Head of caudate nucleus (tissue), 42 donors: ENCODE results near the gene ATP8B3.

Experiments
- DNase-seq, 42 donors: peaks; one replicate each; pipeline versions ENCODE4 v3.0.0 to v3.0.0-alpha.2; 2020 to 2021; ENCODE audit warnings: mixed read lengths in 7 of 42
- intact Hi-C: fragments of 100-400 bp; cut with DNase I; formaldehyde crosslinking; loops from one replicate; pipeline ENCODE4 v1.15.0; 2022

ATP8B3 gene

GRCh38 chr19:1754018-1754635 is 57.9 kb downstream of the ATP8B3 start:
- intact Hi-C loops = no loop called here

GRCh38 chr19:1752757-1753728 is 59.0 kb downstream of the ATP8B3 start, which contains the start of gene ONECUT3:
Gene ONECUT3 (plus strand): TSS chr19:1753506. CDS start chr19:1753663, 157 bp downstream.
- no peak for DNase-seq
- intact Hi-C loops = no loop called here

More at GRCh38 chr19:1754018-1754635, 57.9 kb downstream of the ATP8B3 start:
- DNase-seq = no peak

- no peak for DNase-seq
- intact Hi-C loops = no loop called here
Observed at GRCh38 chr19:1752009-1752756, 59.9 kb downstream of the ATP8B3 start.

GRCh38 chr19:1751367-1752008 is 60.6 kb downstream of the ATP8B3 start:
- intact Hi-C loops = no loop called here
- DNase-seq = no peak

- intact Hi-C loops = no loop called here
- no peak for DNase-seq
Observed at GRCh38 chr19:1750343-1751021, 61.6 kb downstream of the ATP8B3 start.

- DNase-seq = no peak
- intact Hi-C loops = no loop called here
Observed at GRCh38 chr19:1749373-1750342, 62.4 kb downstream of the ATP8B3 start.

GRCh38 chr19:1748873-1749341 is 63.2 kb downstream of the ATP8B3 start:
- no peak for DNase-seq
- intact Hi-C loops = no loop called here

- no peak for DNase-seq
Observed at GRCh38 chr19:1748115-1748872, 63.8 kb downstream of the ATP8B3 start.

GRCh38 chr19:1747285-1748114 is 64.6 kb downstream of the ATP8B3 start:
- intact Hi-C loops = no loop called here
- no peak for DNase-seq

More at GRCh38 chr19:1748115-1748872, 63.8 kb downstream of the ATP8B3 start:
- intact Hi-C loops = no loop called here

GRCh38 chr19:1746401-1747284 is 65.4 kb downstream of the ATP8B3 start:
- intact Hi-C loops = no loop called here
- DNase-seq = no peak

GRCh38 chr19:1745589-1746031 is 66.5 kb downstream of the ATP8B3 start:
- intact Hi-C loops = no loop called here
- no peak for DNase-seq

- no peak for DNase-seq
- intact Hi-C loops = no loop called here
Observed at GRCh38 chr19:1744822-1745563, 67.1 kb downstream of the ATP8B3 start.

GRCh38 chr19:1744133-1744665 is 67.9 kb downstream of the ATP8B3 start:
- no peak for DNase-seq
- intact Hi-C loops = no loop called here
